Immature natural killer cell (primary cell): ENCODE results near the gene PDE11A. TPM values are rescaled to one million over a fixed set of nuclear protein-coding genes. Genes with fewer than 3 reads are reported as not detected.

Experiments
- DNase-seq, 3 donors: peaks; one replicate each; pipeline ENCODE4 v3.0.0; 2022; ENCODE audit warnings: mixed read lengths in 1 of 3
- H3K27ac Mint-ChIP-seq, 6 donors: one replicate each; pipeline ENCODE4 v1.8.0; 2020; ENCODE audit warnings: mixed read lengths in 6 of 6, mild to moderate bottlenecking in 5 of 6, inconsistent platforms in 4 of 6, moderate library complexity in 3 of 6
- H3K27me3 Mint-ChIP-seq, 3 donors: one replicate each; pipeline ENCODE4 v1.8.0; 2020 to 2021; ENCODE audit warnings: low read depth in 3 of 3, mild to moderate bottlenecking in 3 of 3, mixed read lengths in 3 of 3, moderate library complexity in 3 of 3, inconsistent platforms in 1 of 3
- H3K36me3 Mint-ChIP-seq, 3 donors: one replicate each; pipeline ENCODE4 v1.8.0; 2020; ENCODE audit warnings: mixed read lengths in 3 of 3, inconsistent platforms in 2 of 3, mild to moderate bottlenecking in 2 of 3
- H3K4me1 Mint-ChIP-seq, 2 donors: one replicate each; pipeline ENCODE4 v1.8.0; 2020; ENCODE audit warnings: inconsistent platforms in 2 of 2, mild to moderate bottlenecking in 2 of 2, mixed read lengths in 2 of 2, moderate library complexity in 1 of 2
- H3K4me3 Mint-ChIP-seq, 5 donors: one replicate each; pipeline ENCODE4 v1.8.0; 2020; ENCODE audit warnings: mild to moderate bottlenecking in 5 of 5, mixed read lengths in 5 of 5, inconsistent platforms in 3 of 5, moderate library complexity in 3 of 5
- H3K9me3 Mint-ChIP-seq, 6 donors: one replicate each; pipeline ENCODE4 v1.8.0; 2020; ENCODE audit warnings: mild to moderate bottlenecking in 6 of 6, mixed read lengths in 6 of 6, inconsistent platforms in 4 of 6, moderate library complexity in 3 of 6
- polyA plus RNA-seq, 3 donors: library from polyadenylated mRNA; unstranded; fragments of 300-500 nt; fragmentation: Illumina TruSeq; gene quantifications; one replicate each; pipeline ENCODE4 v1.2.3, GENCODE V29; 2021

PDE11A gene
- polyA plus RNA-seq, 3 donors from 2014 or later, result not detected

- no peak overlapping the region for H3K27ac Mint-ChIP-seq
- no peak overlapping the region for H3K4me3 Mint-ChIP-seq
- no peaks in the 10 kb centered on the region for H3K4me1 Mint-ChIP-seq
- DNase-seq, result no peak
- peaks cover 0 to 5% (median 0%) of the 10 kb centered on the region in 6 donors for H3K9me3 Mint-ChIP-seq
- peaks cover 0 to 10% (median 7%) of the 10 kb centered on the region in 3 donors for H3K27me3 Mint-ChIP-seq
- peaks cover 0 to 4% (median 0%) of the 10 kb centered on the region in 3 donors for H3K36me3 Mint-ChIP-seq
Measured at GRCh38 chr2:177889818-177890460, 182.6 kb downstream of the PDE11A start.

- no peaks in the 10 kb centered on the region for H3K36me3 Mint-ChIP-seq
- DNase-seq, result no peak
- H3K9me3 Mint-ChIP-seq, result peaks cover 0 to 7% (median 0%) of the 10 kb centered on the region in 6 donors
- H3K4me1 Mint-ChIP-seq, result no peaks in the 10 kb centered on the region
- H3K4me3 Mint-ChIP-seq, result no peak overlapping the region
- H3K27ac Mint-ChIP-seq, result no peak overlapping the region
- H3K27me3 Mint-ChIP-seq, result peaks cover 0 to 5% (median 5%) of the 10 kb centered on the region in 3 donors
Measured at GRCh38 chr2:177888581-177888980, 184.0 kb downstream of the PDE11A start.

DNA sequence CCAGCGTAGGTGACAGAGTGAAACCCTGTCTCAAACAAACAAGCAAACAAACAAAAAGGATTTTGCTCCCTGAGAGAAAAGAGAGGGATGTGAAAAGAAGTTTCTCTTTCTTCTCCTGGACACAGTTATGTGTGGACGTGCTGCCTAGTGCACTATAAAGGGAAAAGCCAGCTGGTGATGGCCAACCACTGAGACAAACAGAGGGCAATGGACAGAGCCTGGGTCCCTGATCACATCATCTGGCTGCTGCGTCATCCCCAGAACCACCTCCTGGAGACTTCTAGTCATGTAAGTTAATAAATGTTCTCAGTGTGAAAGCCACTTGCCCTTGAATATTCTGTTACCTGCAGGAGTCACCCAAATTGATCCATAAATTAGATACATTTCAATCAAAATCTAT is 184.9 kb downstream of the PDE11A start:
- H3K27me3 Mint-ChIP-seq, result peaks cover 0 to 2% (median 2%) of the 10 kb centered on the region in 3 donors
- H3K4me3 Mint-ChIP-seq, result no peak overlapping the region

GRCh38 chr2:177886824-177887223 is 185.8 kb downstream of the PDE11A start:
- H3K4me1 Mint-ChIP-seq, result no peaks in the 10 kb centered on the region
- DNase-seq, result no peak
- no peaks in the 10 kb centered on the region for H3K36me3 Mint-ChIP-seq
- H3K27ac Mint-ChIP-seq, result no peak overlapping the region
- peaks cover 0 to 2% (median 2%) of the 10 kb centered on the region in 3 donors for H3K27me3 Mint-ChIP-seq
- no peak overlapping the region for H3K4me3 Mint-ChIP-seq
- H3K9me3 Mint-ChIP-seq, result peaks cover 0 to 7% (median 0%) of the 10 kb centered on the region in 6 donors

More for the DNA sequence above, 184.9 kb downstream of the PDE11A start:
- no peak for DNase-seq
- H3K36me3 Mint-ChIP-seq, result no peaks in the 10 kb centered on the region
- peaks cover 0 to 7% (median 0%) of the 10 kb centered on the region in 6 donors for H3K9me3 Mint-ChIP-seq
- no peaks in the 10 kb centered on the region for H3K4me1 Mint-ChIP-seq
- H3K27ac Mint-ChIP-seq, result no peak overlapping the region

DNA sequence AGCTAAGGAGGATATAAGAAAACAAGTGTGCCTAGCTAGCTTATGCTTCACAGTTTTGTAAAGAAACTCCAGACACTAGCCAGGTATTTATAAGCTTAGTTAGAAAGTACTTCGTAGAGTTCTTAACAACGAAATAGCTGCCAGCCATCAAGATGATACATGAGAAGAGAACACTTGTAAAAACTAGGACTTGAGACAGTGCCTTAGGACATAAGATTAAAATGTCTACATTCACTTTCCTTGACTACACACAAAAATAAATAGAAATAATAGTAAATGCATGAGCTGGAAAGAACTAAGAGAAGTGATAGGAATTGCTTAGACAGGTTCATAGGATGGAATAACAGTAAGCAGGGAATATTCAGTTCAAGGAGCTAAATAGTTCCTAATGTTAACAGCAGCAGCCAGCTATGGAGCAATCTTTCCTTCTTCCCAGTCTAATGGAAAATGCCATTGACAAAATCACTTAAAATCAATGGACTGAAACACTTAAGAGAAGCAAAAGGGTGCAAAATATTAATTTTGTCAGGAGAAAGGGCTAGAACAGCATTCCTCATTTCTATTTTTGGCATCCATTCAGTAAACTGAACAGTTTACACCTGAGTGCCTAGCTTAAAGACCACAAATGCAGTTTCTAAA is 186.6 kb downstream of the PDE11A start:
- Mint-ChIP-seq H3K27me3 (peaks cover 0 to 2% (median 2%) of the 10 kb centered on the region in 3 donors), H3K4me3 (no peak overlapping the region), H3K36me3 (no peaks in the 10 kb centered on the region), H3K27ac (no peak overlapping the region), H3K4me1 (no peaks in the 10 kb centered on the region), H3K9me3 (peaks cover 0 to 7% (median 0%) of the 10 kb centered on the region in 6 donors)
- no peak for DNase-seq

DNA sequence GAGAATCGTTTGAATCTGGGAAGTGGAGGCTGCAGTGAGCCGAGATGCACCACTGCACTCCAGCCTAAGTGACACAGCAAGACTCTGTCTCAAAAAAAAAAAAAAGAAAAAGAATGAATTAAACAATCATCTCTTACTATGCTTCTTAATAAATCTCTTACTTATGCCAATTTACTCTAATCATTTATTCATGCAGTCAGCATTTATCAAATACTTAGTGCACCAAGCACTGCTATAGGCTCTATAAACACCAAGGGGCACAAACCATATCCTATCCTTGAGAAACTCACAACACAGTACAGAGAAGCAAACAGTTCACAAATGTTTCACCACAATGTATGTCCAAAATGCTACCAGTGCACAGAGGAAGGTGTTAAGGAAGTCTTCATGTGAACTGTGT is 189.4 kb downstream of the PDE11A start:
- H3K27ac Mint-ChIP-seq, result no peak overlapping the region
- no peak for DNase-seq
- H3K27me3 Mint-ChIP-seq, result peaks cover 0 to 2% (median 2%) of the 10 kb centered on the region in 3 donors
- H3K9me3 Mint-ChIP-seq, result peaks cover 0 to 7% (median 0%) of the 10 kb centered on the region in 6 donors
- no peak overlapping the region for H3K4me3 Mint-ChIP-seq
- no peaks in the 10 kb centered on the region for H3K36me3 Mint-ChIP-seq
- H3K4me1 Mint-ChIP-seq, result no peaks in the 10 kb centered on the region

DNA sequence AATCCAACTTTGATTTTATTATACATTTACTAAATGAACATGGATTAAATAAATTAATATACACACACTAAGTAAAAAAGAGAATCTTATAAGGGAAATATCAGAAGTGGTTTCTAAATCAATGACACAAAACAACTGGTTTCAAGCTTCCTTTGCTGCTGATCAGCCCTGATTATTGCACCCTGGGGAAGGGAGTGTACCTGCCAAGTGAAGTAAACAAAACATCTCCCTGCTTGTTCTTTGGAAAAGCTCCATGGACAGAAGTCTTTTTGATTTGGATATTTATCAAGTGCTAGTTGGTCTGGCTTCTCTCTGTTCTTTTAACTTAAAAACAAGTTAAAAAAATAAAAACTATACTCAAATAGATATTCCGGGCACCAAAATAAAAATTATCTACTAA is 190.1 kb downstream of the PDE11A start:
- peaks cover 0 to 7% (median 0%) of the 10 kb centered on the region in 6 donors for H3K9me3 Mint-ChIP-seq
- no peaks in the 10 kb centered on the region for H3K4me1 Mint-ChIP-seq
- peaks cover 0 to 2% (median 1%) of the 10 kb centered on the region in 3 donors for H3K27me3 Mint-ChIP-seq
- H3K4me3 Mint-ChIP-seq, result no peak overlapping the region
- no peaks in the 10 kb centered on the region for H3K36me3 Mint-ChIP-seq
- DNase-seq, result no peak
- H3K27ac Mint-ChIP-seq, result no peak overlapping the region

- Mint-ChIP-seq H3K27me3 (peaks cover 0 to 3% (median 2%) of the 10 kb centered on the region in 3 donors), H3K4me3 (no peak overlapping the region), H3K27ac (no peak overlapping the region), H3K4me1 (no peaks in the 10 kb centered on the region), H3K9me3 (peaks cover 0 to 7% (median 0%) of the 10 kb centered on the region in 6 donors), H3K36me3 (no peaks in the 10 kb centered on the region)
- no peak for DNase-seq
Measured at GRCh38 chr2:177881921-177882320, 190.7 kb downstream of the PDE11A start.

GRCh38 chr2:177881008-177881747 is 191.4 kb downstream of the PDE11A start:
- no peak overlapping the region for H3K27ac Mint-ChIP-seq
- H3K36me3 Mint-ChIP-seq, result no peaks in the 10 kb centered on the region
- no peak for DNase-seq
- no peaks in the 10 kb centered on the region for H3K4me1 Mint-ChIP-seq
- H3K9me3 Mint-ChIP-seq, result peaks cover 0 to 6% (median 0%) of the 10 kb centered on the region in 6 donors
- H3K27me3 Mint-ChIP-seq, result peaks cover 0 to 3% (median 2%) of the 10 kb centered on the region in 3 donors
- H3K4me3 Mint-ChIP-seq, result no peak overlapping the region

DNA sequence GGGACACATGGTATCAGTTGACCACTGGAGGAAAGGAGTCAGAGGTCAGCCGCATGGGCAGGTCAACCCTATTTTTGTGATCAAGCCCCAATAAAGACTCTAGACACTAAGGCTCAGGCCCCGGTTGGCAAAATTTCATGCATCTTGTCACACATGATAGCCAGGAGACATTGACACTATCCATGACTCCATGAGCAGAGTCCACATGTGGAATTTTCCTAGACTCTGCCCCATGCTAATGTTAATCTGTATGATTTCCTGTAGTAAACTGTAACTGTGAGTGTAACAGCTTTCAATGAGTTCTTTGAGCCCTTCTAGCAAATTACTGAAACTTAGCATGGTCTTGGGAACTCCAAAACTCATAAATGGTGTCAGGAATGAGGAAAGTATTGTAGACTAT is 192.3 kb downstream of the PDE11A start:
- Mint-ChIP-seq H3K27ac (no peak overlapping the region), H3K9me3 (peaks cover 0 to 6% (median 0%) of the 10 kb centered on the region in 6 donors), H3K27me3 (peaks cover 0 to 3% (median 2%) of the 10 kb centered on the region in 3 donors), H3K36me3 (no peaks in the 10 kb centered on the region), H3K4me3 (no peak overlapping the region), H3K4me1 (no peaks in the 10 kb centered on the region)
- DNase-seq, result no peak

DNA sequence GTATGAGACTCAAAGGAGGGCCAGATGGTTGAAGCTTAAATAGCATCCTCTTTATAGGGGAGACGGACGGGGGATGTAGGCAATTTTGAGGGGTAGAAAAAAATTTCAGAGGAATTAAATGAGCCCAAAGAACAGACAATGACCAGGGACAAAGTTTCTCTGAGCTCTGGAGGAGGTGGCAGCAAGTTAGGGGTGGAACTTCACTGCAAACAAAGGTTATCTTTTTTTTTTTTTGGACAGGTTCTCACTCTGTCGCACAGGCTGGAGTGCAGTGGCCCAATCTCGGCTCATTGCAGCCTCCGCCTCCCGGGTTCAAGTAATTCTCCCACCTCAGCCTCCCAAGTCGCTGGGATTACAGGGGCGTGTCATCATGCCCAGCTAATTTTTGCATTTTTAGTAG is 195.6 kb downstream of the PDE11A start:
- peaks cover 0 to 3% (median 0%) of the 10 kb centered on the region in 3 donors for H3K27me3 Mint-ChIP-seq

GRCh38 chr2:177874686-177875085 is 197.9 kb downstream of the PDE11A start:
- Mint-ChIP-seq H3K9me3 (no peaks in the 10 kb centered on the region), H3K4me1 (no peaks in the 10 kb centered on the region), H3K27me3 (peaks cover 0 to 3% (median 2%) of the 10 kb centered on the region in 3 donors), H3K27ac (no peak overlapping the region), H3K4me3 (no peak overlapping the region), H3K36me3 (no peaks in the 10 kb centered on the region)
- no peak for DNase-seq

More for the DNA sequence above, 195.6 kb downstream of the PDE11A start:
- no peak for DNase-seq
- no peaks in the 10 kb centered on the region for H3K4me1 Mint-ChIP-seq
- no peaks in the 10 kb centered on the region for H3K9me3 Mint-ChIP-seq
- no peaks in the 10 kb centered on the region for H3K36me3 Mint-ChIP-seq
- no peak overlapping the region for H3K27ac Mint-ChIP-seq
- no peak overlapping the region for H3K4me3 Mint-ChIP-seq

DNA sequence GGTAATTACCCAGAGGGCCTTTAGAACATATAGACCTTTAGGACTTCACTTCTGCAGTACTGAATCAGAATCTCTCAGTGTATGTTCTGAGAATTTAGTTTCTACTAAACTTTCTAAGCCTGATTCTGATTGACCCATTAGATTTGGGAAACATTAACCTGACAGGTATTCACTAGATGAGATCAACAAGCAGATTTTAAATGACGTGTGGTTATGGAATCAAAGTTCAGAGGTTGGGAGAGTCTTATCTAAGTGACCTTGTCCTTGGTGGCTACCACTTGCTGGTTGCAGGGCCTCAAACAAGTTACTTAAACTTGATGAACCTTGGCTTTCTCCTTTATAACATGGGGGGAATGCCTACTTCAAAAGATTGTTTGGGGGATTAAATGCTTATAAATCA is 198.7 kb downstream of the PDE11A start:
- Mint-ChIP-seq H3K27ac (no peak overlapping the region), H3K27me3 (peaks cover 0 to 3% (median 2%) of the 10 kb centered on the region in 3 donors), H3K4me3 (no peak overlapping the region), H3K4me1 (no peaks in the 10 kb centered on the region), H3K9me3 (no peaks in the 10 kb centered on the region), H3K36me3 (no peaks in the 10 kb centered on the region)
- no peak for DNase-seq

GRCh38 chr2:177872286-177872685 is 200.3 kb downstream of the PDE11A start:
- H3K4me3 Mint-ChIP-seq, result no peak overlapping the region
- H3K27ac Mint-ChIP-seq, result no peak overlapping the region
- H3K36me3 Mint-ChIP-seq, result no peaks in the 10 kb centered on the region
- peaks cover 0 to 2% (median 0%) of the 10 kb centered on the region in 3 donors for H3K27me3 Mint-ChIP-seq
- no peaks in the 10 kb centered on the region for H3K4me1 Mint-ChIP-seq
- H3K9me3 Mint-ChIP-seq, result no peaks in the 10 kb centered on the region
- DNase-seq, result no peak
